ENCODE data around the gene COL26A1. TPM values are rescaled to one million over a fixed set of nuclear protein-coding genes. Genes with fewer than 3 reads are reported as not detected.
"Not testable (repeated sequence)": the region's sequence is repeated elsewhere in the genome, so short reads cannot be mapped to it uniquely, and the experiment has no call there.

The COL26A1 gene
- total RNA-seq, 2 experiments from 2014 or later = not detected

- Histone ChIP-seq H3K36me3 (ENCODE audit: insufficient read depth, low read length) (no peaks in the 10 kb centered on the region), H3K27me3 (ENCODE audit: control insufficient read depth in 1 of 2, insufficient read depth in 2 of 2, low read length in 2 of 2) (no peaks in the 10 kb centered on the region), H3K4me1 (ENCODE audit: insufficient read depth, low read length) (no peaks in the 10 kb centered on the region), H3K4me3 (ENCODE audit: low read length) (no peak overlapping the region), H3K9me3 (ENCODE audit: control insufficient read depth in 1 of 2, insufficient read depth in 1 of 2, low read length in 2 of 2) (peaks cover 0 to 3% of the 10 kb centered on the region in 2 experiments), H3K27ac (ENCODE audit: low read depth in 1 of 2, low read length in 2 of 2) (no peak overlapping the region)
- no peak for ATAC-seq (ENCODE audit: poor library complexity)
- POLR2A ChIA-PET = no interaction called here
- H3K27ac Mint-ChIP-seq = no peak overlapping the region
- H3K4me1 Mint-ChIP-seq (ENCODE audit: low read depth) = no peaks in the 10 kb centered on the region
- intact Hi-C loops (cut with DNase I, micrococcal nuclease) = no loop called here
- no peaks in the 10 kb centered on the region for H3K36me3 Mint-ChIP-seq (ENCODE audit: low read depth)
- no peak overlapping the region for H3K4me3 Mint-ChIP-seq
- H3K9me3 Mint-ChIP-seq = no peaks in the 10 kb centered on the region
- H3K27me3 Mint-ChIP-seq = peaks cover 17% of the 10 kb centered on the region
- CTCF ChIA-PET = no interaction called here
- no peak for TF ChIP-seq CTCF (IDR thresholded peaks at IDR 0.05)
- peak in 1 of 14 experiments; percentile 31 for DNase-seq
These were observed 196.2 kb downstream of the COL26A1 start for GRCh38 chr7:101558742-101559325.

- Mint-ChIP-seq H3K9me3 (no peaks in the 10 kb centered on the region), H3K36me3 (ENCODE audit: low read depth) (no peaks in the 10 kb centered on the region), H3K27me3 (peaks cover 21% of the 10 kb centered on the region), H3K4me3 (no peak overlapping the region), H3K27ac (no peak overlapping the region), H3K4me1 (ENCODE audit: low read depth) (no peaks in the 10 kb centered on the region)
- Histone ChIP-seq H3K36me3 (ENCODE audit: insufficient read depth, low read length) (no peaks in the 10 kb centered on the region), H3K27ac (ENCODE audit: low read depth in 1 of 2, low read length in 2 of 2) (no peak overlapping the region), H3K9me3 (ENCODE audit: control insufficient read depth in 1 of 2, insufficient read depth in 1 of 2, low read length in 2 of 2) (peaks cover 0 to 3% of the 10 kb centered on the region in 2 experiments), H3K4me3 (ENCODE audit: low read length) (no peak overlapping the region), H3K27me3 (ENCODE audit: control insufficient read depth in 1 of 2, insufficient read depth in 2 of 2, low read length in 2 of 2) (no peaks in the 10 kb centered on the region), H3K4me1 (ENCODE audit: insufficient read depth, low read length) (no peaks in the 10 kb centered on the region)
- no peak for TF ChIP-seq CTCF (IDR thresholded peaks at IDR 0.05)
- ChIA-PET CTCF (no interaction called here), POLR2A (no interaction called here)
- intact Hi-C loops (cut with DNase I, micrococcal nuclease) = no loop called here
- ATAC-seq (ENCODE audit: poor library complexity) (no peak), DNase-seq (peak in 1 of 14 experiments; percentile 2)
These were observed 196.9 kb downstream of the COL26A1 start for GRCh38 chr7:101559586-101559985.

GRCh38 chr7:101560021-101560420 lies 197.3 kb downstream of the COL26A1 start:
- H3K9me3 Mint-ChIP-seq; intact Hi-C loops (cut with DNase I, micrococcal nuclease); H3K27me3 ChIP-seq (ENCODE audit: control insufficient read depth in 1 of 2, insufficient read depth in 2 of 2, low read length in 2 of 2); H3K9me3 ChIP-seq (ENCODE audit: control insufficient read depth in 1 of 2, insufficient read depth in 1 of 2, low read length in 2 of 2); H3K36me3 Mint-ChIP-seq (ENCODE audit: low read depth); H3K4me1 ChIP-seq (ENCODE audit: insufficient read depth, low read length); H3K27ac ChIP-seq (ENCODE audit: low read depth in 1 of 2, low read length in 2 of 2); H3K27ac Mint-ChIP-seq; H3K4me3 ChIP-seq (ENCODE audit: low read length); POLR2A ChIA-PET; H3K36me3 ChIP-seq (ENCODE audit: insufficient read depth, low read length); CTCF ChIA-PET; H3K4me3 Mint-ChIP-seq; ATAC-seq (ENCODE audit: poor library complexity); DNase-seq; H3K4me1 Mint-ChIP-seq (ENCODE audit: low read depth): not testable (repeated sequence)
- peaks cover 21% of the 10 kb centered on the region for H3K27me3 Mint-ChIP-seq

GRCh38 chr7:101560856-101561255 lies 198.2 kb downstream of the COL26A1 start:
- POLR2A ChIA-PET = no interaction called here
- CTCF ChIA-PET = no interaction called here

GRCh38 chr7:101561293-101561692 lies 198.6 kb downstream of the COL26A1 start:
- H3K9me3 ChIP-seq (ENCODE audit: control insufficient read depth in 1 of 2, insufficient read depth in 1 of 2, low read length in 2 of 2); H3K27me3 ChIP-seq (ENCODE audit: control insufficient read depth in 1 of 2, insufficient read depth in 2 of 2, low read length in 2 of 2); H3K4me1 ChIP-seq (ENCODE audit: insufficient read depth, low read length); POLR2A ChIA-PET; H3K27ac Mint-ChIP-seq; H3K4me1 Mint-ChIP-seq (ENCODE audit: low read depth); H3K36me3 ChIP-seq (ENCODE audit: insufficient read depth, low read length); CTCF ChIA-PET; H3K36me3 Mint-ChIP-seq (ENCODE audit: low read depth); ATAC-seq (ENCODE audit: poor library complexity); H3K4me3 Mint-ChIP-seq; H3K9me3 Mint-ChIP-seq; DNase-seq; H3K27ac ChIP-seq (ENCODE audit: low read depth in 1 of 2, low read length in 2 of 2); intact Hi-C loops (cut with DNase I, micrococcal nuclease); H3K4me3 ChIP-seq (ENCODE audit: low read length): not testable (repeated sequence)
- H3K27me3 Mint-ChIP-seq = peaks cover 21% of the 10 kb centered on the region

More at GRCh38 chr7:101560856-101561255, 198.2 kb downstream of the COL26A1 start:
- peaks cover 0 to 3% of the 10 kb centered on the region in 2 experiments for H3K9me3 ChIP-seq (ENCODE audit: control insufficient read depth in 1 of 2, insufficient read depth in 1 of 2, low read length in 2 of 2)
- H3K27me3 Mint-ChIP-seq = peaks cover 21% of the 10 kb centered on the region
- H3K36me3 Mint-ChIP-seq (ENCODE audit: low read depth) = no peaks in the 10 kb centered on the region
- H3K27ac ChIP-seq (ENCODE audit: low read depth in 1 of 2, low read length in 2 of 2) = no peak overlapping the region
- H3K4me3 ChIP-seq (ENCODE audit: low read length) = no peak overlapping the region
- no peaks in the 10 kb centered on the region for H3K4me1 ChIP-seq (ENCODE audit: insufficient read depth, low read length)
- H3K27ac Mint-ChIP-seq = no peak overlapping the region
- H3K27me3 ChIP-seq (ENCODE audit: control insufficient read depth in 1 of 2, insufficient read depth in 2 of 2, low read length in 2 of 2) = no peaks in the 10 kb centered on the region
- H3K4me3 Mint-ChIP-seq = no peak overlapping the region
- DNase-seq (no peak), ATAC-seq (ENCODE audit: poor library complexity) (no peak)
- H3K9me3 Mint-ChIP-seq = no peaks in the 10 kb centered on the region
- H3K4me1 Mint-ChIP-seq (ENCODE audit: low read depth) = no peaks in the 10 kb centered on the region
- intact Hi-C loops (cut with DNase I, micrococcal nuclease) = no loop called here
- no peaks in the 10 kb centered on the region for H3K36me3 ChIP-seq (ENCODE audit: insufficient read depth, low read length)
- no peak for TF ChIP-seq CTCF (IDR thresholded peaks at IDR 0.05)
